Stimulated activated CD4-positive, alpha-beta T cell treated with anti-CD3 and anti-CD28 coated beads, TNF-alpha, amount 100 ng/mL, for 4 hours (primary cell): ENCODE results near the gene CATSPERZ.

ENCODE experiments used
- DNase-seq, 3 experiments: peaks; one replicate each; pipeline ENCODE4 v3.0.0-alpha.2; 2020; ENCODE audit warnings: low read depth in 3 of 3

Gene CATSPERZ

DNA sequence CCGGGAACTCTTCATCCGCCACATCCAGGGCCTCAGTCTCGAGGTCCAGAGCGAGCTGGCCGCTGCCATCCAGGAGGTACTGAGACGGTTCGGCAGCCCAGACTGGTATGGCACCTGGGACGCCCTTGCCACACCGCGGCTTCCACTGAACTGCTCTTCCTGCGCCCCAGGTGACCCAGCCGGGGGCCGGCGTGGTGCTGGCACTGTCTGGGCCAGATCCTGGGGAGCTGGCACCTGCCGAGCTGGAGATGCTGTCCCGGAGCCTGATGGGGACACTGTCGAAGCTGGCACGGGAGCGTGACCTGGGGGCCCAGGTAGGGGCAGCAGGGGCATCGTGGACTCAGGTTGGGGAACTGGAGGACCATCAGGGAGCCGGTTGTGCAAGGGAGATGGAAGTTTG is 41.3 kb downstream of the CATSPERZ start:
- DNase-seq: no peak

DNA sequence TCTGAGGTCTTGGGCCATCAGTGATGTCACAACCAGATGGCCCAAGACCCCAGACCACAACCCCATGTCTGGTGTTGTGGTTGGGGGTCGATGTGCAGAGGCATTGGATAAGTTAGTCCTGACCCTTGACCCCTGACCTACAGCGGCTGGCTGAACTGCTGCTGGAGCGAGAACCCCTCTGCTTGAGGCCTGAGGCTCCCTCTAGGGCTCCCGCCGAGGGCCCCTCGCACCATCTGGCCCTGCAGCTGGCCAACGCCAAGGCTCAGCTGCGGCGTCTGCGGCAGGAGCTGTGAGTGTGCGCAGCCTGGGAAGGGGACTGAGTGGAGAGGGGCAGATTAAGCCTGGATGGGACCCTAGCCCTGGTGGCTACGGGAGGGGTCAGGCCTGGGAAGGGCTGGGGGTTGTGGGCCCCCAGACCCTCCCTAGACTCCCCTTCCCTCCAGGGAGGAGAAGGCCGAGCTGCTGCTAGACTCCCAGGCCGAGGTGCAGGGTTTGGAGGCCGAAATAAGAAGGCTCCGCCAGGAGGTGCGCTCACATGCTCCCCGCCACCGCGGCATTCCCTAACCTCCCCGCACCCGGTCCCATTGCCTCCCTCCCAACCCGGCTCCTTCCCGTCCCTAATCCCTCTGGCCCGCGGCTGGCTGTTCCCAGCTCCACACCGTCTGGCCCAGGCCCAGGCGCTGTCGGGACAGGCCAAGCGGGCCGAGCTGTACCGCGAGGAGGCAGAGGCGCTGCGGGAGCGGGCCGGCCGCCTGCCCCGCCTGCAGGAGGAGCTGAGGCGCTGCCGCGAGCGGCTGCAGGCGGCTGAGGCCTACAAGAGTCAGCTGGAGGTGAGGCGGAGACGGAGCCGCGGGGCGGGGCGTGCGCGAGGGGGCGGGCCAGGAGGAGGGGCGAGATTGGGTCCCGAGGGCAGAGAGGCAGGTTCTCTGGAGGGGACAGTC is 42.0 kb downstream of the CATSPERZ start:
- peak; percentile 79 to 82 (median 80) for DNase-seq

DNA sequence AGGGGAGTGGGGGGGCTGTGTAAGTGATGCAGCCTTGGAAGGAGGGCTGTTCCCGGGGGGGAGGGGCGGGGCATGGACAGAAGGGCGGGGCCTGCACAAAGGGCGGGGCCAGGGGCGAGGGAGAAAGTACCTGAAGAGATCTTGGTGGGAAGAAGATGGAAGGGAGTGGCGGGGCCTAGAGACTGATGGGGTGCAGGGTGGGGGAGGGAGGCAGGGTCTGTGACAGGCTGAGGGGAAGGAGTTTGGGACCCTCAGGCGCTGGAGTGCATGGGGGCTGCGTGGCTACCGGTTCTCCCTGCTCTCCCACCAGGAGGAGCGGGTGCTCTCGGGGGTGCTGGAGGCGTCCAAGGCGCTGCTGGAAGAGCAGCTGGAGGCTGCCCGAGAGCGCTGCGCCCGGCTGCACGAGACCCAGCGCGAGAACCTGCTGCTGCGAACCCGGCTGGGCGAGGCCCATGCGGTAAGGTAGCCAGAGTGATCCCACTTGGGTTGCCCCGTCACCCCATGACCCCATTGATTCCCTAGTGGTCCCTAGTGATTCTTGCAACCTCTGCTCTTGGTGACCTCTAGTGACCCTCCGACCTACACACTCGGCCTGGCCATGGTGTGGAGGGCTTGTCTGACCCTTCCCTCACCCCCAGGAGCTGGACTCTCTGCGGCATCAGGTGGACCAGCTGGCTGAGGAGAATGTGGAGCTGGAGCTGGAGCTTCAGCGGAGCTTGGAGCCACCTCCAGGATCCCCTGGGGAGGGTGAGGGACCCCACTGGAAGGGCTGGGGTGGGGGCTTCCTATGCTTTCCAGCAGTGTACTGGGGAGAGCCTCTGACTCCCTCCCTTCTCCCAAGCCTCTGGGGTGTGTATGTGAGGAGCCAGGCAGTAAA is 42.9 kb downstream of the CATSPERZ start:
- no peak for DNase-seq

DNA sequence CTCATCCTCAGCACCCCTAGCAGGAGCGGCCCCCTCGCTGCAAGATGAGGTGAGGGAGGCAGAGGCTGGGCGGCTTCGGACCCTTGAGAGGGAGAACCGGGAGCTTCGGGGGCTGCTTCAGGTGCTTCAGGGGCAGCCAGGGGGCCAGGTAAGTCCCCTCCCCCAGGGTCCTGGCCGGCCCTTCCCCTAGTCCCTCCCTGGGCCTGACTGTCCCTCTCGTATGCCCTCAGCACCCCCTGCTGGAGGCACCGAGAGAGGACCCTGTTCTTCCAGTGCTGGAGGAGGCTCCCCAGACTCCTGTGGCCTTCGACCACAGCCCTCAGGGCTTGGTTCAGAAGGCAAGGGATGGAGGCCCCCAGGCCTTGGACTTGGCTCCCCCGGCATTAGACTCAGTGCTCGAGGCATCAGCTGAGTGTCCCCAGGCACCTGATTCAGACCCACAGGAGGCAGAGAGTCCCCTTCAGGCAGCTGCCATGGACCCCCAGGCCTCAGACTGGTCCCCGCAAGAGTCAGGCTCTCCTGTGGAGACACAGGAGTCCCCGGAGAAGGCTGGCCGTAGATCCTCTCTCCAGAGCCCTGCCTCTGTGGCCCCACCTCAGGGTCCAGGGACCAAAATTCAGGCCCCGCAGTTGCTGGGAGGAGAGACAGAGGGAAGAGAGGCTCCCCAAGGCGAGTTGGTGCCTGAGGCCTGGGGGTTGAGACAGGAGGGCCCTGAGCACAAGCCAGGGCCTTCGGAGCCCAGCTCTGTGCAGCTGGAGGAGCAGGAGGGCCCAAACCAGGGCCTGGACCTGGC is 43.8 kb downstream of the CATSPERZ start:
- DNase-seq: no peak

DNA sequence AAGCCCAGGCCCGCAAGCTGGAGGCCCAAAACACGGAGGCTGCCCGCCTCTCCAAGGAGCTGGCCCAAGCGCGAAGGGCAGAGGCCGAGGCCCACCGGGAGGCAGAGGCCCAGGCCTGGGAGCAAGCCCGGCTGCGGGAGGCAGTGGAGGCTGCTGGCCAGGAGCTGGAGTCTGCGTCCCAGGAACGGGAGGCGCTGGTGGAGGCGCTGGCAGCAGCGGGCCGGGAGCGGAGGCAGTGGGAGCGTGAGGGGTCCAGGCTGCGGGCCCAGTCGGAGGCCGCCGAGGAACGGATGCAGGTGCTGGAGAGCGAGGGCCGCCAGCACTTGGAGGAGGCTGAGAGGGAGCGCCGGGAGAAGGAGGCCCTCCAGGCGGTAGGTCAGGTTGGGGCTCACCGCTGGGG is 44.6 kb downstream of the CATSPERZ start:
- DNase-seq: no peak

DNA sequence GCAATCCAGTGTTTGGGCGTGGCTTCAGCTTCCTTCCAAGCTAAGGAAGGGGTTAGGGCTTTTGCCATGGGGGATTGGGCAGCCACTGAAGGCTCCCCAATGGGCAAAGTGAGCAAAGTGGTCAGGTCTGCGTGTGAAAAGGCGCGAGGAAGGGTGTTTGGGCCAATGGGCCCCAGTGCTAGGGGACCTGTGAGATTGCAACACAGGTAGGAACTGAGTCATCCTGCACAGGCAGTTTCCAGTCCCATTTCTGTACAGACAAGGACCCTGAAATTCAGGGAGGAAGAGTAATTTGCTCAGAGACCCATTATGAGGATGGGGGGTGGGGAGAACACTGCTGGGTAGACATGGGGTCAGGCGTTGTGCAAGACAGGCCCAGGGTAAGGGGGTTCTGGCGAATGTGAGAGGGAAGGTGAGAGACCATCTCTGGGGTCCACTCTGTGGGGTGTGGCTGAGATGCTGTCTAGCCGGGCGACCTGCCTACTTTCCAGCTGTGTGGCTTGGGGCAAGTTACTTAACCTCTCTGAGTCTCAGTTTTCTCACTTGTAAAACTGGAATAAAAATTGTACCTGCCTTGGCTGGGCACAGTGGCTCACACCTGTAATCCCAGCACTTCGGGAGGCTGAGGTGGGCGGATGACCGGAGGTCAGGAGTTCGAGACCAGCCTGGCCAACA is 47.2 kb downstream of the CATSPERZ start:
- no peak for DNase-seq

DNA sequence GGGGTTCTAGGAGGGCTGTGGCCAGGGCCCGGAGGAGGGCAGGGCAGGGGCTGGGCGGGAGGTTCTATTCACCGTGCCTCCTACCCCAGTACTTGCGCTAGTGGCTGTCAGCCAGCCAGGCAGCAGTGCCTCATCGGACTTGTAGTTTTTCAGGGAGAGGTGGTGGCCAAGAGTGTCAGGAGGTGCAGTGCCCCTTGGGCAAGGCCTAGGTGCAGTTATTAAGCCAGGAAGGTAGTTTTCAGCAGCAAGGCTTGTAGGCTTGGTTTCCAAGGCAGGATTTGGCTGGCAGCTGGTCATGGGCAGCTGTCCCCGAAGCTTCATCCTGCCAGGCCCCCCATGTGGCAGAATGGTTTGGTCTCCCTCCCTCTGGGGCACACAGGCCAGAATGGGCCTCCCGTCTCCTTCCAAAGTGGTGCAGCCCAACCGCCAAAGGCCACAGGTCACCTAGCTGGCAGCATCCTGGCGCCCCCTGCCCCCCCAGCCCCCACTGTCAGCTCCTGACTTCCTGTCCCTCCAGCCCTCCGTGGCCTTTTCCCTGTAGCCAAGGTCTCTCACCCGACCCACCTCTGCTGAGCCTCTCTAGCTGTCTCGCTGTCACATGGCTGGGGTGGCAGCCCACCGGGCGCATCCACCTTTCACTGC is 48.3 kb downstream of the CATSPERZ start:
- DNase-seq: no peak

DNA sequence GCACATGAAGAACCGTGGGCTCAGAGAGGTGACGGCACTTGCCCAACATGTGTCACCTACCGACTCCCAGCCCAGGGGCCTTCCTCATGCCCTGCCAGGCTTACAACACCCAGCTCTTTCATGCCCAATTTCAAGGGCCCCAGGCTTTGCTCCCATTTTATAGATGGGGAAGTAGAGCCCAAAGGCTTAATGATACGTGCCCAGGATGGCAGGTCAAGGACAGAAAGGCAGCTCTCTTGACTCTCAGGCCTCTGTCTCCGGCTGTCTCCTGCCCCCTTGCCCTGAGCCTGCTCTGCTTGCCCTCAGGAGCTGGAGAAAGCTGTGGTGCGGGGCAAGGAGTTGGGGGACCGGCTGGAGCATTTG is 48.8 kb downstream of the CATSPERZ start:
- no peak for DNase-seq

DNA sequence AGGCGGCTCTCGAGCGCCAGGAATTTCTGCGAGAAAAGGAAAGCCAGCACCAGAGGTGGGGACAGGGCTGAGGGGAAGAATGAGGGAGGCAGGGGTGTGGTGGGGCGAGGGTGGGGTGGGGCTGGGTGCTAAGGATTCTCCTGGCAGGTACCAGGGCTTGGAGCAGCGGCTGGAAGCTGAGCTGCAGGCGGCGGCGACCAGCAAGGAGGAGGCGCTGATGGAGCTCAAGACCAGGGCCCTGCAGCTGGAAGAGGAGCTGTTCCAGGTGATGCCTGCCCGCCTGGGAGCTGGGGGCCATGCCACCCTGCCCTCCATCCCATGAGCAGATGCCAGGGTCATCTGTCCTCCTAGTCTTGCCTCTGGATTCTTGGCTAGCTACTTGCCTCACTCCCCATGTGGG is 49.2 kb downstream of the CATSPERZ start:
- DNase-seq: no peak

DNA sequence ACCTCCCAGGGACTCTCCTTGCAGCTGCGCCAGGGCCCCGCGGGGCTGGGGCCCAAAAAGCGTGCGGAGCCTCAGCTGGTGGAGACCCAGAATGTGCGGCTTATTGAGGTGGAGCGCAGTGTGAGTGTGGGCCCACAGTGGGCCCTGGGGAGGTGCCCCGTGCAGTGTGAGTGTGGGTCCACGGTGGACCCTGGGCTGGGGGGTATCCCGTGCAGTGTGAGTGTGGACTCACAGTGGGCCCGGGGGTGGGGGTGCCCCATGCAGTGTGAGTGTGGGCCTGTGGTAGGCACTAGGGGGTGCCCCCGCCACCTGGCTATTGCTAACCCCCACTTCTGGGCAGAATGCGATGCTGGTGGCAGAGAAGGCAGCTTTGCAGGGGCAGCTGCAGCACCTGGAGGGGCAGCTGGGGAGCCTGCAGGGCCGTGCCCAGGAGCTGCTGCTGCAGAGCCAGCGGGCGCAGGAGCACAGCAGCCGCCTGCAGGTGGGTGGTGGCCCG is 51.0 kb downstream of the CATSPERZ start:
- DNase-seq: no peak

DNA sequence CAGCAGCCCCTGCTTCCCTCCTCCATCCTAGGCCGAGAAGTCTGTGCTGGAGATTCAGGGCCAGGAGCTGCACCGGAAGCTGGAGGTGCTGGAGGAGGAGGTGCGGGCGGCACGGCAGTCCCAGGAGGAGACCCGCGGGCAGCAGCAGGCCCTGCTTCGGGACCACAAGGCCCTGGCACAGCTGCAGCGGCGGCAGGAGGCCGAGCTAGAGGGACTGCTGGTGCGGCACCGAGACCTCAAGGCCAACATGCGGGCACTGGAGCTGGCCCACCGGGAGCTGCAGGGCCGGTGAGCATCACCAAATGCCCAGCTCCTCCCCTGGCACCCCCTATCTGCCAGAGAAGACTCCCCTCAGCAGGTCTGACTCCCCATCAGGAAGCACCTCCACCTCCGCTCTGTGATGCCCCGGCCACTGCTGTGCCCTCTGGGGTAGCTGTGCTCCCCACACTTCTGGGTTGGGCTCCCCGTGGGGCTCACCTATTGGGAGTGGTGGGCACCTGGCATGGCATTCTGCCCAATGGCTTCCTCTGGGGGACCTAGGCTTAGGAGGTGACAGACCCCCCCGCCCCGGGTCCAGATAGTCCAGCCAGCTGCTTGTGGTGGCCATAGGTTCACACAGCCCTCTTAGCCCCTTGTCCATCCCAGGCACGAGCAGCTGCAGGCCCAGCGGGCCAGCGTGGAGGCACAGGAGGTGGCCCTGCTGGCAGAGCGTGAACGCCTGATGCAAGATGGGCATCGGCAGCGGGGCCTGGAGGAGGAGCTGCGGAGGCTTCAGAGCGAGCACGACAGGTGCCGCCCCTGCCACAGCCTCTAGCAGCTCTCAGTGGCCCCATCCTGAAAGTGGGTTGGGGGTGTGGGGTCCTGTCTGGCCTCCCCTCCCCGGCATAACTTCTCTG is 52.2 kb downstream of the CATSPERZ start:
- no peak for DNase-seq

DNA sequence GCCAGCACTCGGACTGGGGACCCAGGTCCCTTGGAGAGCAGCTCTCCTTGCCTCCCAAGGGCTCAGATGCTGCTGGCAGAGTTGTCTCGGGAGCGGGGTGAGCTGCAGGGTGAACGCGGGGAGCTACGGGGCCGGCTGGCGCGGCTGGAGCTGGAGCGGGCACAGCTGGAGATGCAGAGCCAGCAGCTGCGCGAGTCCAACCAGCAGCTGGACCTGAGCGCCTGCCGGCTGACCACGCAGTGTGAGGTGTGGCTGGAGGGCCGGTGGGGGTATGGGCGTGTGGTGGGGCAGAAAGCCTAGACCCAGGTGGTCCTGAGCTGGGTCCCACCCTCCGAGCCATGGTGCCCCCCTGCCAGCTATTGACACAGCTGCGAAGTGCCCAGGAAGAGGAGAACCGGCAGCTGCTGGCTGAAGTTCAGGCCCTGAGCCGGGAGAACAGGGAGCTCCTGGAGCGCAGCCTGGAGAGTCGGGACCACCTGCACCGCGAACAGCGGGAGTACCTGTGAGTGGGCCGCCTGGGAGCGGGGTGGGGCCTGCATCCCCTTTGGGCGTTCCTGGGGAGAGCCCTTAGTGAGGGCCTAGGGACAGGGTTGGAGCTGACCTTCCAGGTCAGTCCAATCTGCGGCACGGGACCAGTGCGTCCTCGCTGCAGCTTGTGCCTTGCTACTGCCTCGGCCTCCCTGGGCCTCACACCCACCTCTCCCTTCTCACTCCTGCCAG is 53.0 kb downstream of the CATSPERZ start:
- no peak for DNase-seq

DNA sequence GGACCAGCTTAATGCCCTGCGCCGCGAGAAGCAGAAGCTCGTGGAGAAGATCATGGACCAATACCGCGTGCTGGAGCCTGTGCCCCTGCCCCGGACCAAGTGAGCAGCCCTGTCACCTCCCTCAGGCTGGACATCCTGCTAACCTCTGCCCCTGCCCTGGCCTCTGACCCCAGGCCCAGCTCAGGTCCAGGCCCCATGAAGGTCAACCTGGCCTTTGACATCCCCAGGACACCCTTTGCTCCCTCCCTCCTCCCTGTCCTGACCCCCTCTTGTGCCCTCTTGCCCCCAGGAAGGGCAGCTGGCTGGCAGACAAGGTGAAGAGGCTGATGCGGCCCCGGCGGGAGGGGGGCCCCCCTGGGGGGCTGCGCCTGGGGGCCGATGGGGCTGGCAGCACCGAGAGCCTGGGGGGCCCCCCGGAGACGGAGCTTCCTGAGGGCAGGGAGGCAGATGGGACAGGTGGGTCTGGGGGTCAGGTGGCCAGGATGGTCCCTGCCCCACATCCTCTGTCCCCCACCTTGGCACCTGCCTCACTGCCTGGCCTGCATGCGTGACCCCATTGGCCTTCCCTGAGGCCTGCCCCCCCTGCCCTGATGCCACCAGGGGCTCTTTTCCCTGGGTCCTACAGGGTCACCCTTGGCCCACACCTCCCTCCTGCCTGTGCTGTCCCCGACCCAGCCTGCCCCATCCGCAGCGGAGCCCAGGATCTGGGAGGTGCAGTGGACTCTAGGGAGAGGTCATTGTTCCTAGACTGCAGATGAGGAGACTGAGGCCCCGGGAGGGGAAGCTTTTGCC is 53.8 kb downstream of the CATSPERZ start:
- no peak for DNase-seq
